H1 (cell line): ENCODE results near the gene TAOK2. TPM values are rescaled to one million over a fixed set of nuclear protein-coding genes. Genes with fewer than 3 reads are reported as not detected.

Experiments
- CBX8 ChIP-seq: fragments of 300-800, 300-1000 bp; sonication (generic); IDR thresholded peaks from 2 replicates; pipeline ENCODE4 v1.7.1; 2016; ENCODE audit warnings: low read depth, low read length, borderline replicate concordance
- CEBPB ChIP-seq: IDR thresholded peaks from 2 replicates; pipeline ENCODE4 v1.6.1; 2012; ENCODE audit warnings: low read depth, low read length
- EP300 ChIP-seq, 2 experiments: IDR thresholded peaks; 1 replicate in 1 of 2; 2 replicates in 1 of 2; pipeline ENCODE4 v1.6.1; 2011 to 2012; ENCODE audit warnings: low read depth in 2 of 2, low read length in 2 of 2, mild to moderate bottlenecking in 2 of 2, borderline replicate concordance in 1 of 2, inconsistent platforms in 1 of 2, moderate library complexity in 1 of 2
- POLR2AphosphoS5 ChIP-seq: IDR thresholded peaks from 2 replicates; pipeline ENCODE4 v1.6.1; 2011; ENCODE audit warnings: low read depth, low read length
- TBP ChIP-seq: IDR thresholded peaks from 2 replicates; pipeline ENCODE4 v1.6.1; 2011; ENCODE audit warnings: low read depth, low read length, improper control_type of control experiment
- TEAD4 ChIP-seq: IDR thresholded peaks from 2 replicates; pipeline ENCODE4 v1.6.1; 2012; ENCODE audit warnings: low read depth, low read length, inconsistent platforms, mixed read lengths
- polyA plus RNA-seq, 7 experiments: library from polyadenylated mRNA; depleted of rRNA in 3 of 7; stranded (reverse) in 5 of 7; unstranded in 2 of 7; fragments of >200 nt in 5 of 7; fragments of 200-250 nt in 2 of 7; gene quantifications; 1 replicate in 5 of 7; 2 replicates in 1 of 7; 4 replicates in 1 of 7; pipeline versions ENCODE4 v1.2.1 to v1.2.3, GENCODE V29; 2011 to 2013; ENCODE audit warnings: missing spikeins in 2 of 7, mixed read lengths in 2 of 7
- total RNA-seq: library from RNA; stranded (reverse); fragmentation: NEBNext Ultra II Directional; extraction: Animal tissue kit (Norgen Biotek cat#: 25700); gene quantifications from 2 replicates; pipeline ENCODE4 v1.2.1, GENCODE V29; 2021

TAOK2 gene
- total and polyA plus RNA-seq, 2 of the 8 experiments (the other 6 are each of a cell fraction or from before 2014, with no cell fraction given): 13.5 to 32.6 TPM

DNA sequence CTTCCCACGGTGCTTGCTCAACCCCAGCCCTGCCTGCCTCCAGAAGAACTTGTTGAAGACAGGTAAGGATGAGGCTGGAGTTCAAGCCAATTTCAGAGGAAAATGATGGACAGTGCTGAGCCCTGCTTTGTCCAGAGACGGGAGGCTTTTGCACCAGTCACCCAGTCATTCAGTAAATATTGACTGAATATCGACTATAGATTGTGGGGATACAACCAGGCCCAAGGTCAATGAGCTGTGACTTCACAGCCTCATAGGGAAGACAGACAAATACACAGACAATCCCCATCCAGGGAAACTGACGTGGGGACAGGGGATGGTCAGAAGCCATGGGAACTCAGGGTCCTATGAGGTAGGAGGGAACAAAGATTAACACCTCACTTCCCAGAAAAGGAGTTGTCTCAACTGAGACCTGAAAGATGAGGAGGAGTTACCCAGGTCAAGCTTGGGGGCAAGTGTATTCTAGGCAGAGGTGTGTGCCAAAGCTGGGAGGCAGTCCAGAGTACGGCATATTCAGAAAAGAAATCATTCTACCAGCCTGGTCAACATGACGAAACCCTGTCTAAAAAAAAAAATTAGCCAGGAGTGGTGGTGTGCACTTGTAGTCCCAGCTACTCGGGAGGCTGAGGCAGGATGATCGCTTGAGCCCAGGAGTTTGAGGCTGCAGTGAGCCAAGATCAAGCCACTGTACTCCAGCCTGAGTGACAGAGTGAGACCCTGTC, 43.0 kb downstream of the TAOK2 start (continued):
- no peak for TF ChIP-seq TBP
- TF ChIP-seq CBX8: no peak
- no peak for TF ChIP-seq EP300 (IDR thresholded peaks at IDR 0.05; ENCODE audit: borderline replicate concordance in 1 of 2, low read depth in 2 of 2, low read length in 2 of 2)
- no peak for TF ChIP-seq CEBPB
- no peak for TF ChIP-seq POLR2AphosphoS5
- no peak for TF ChIP-seq TEAD4
